Upper lobe of left lung (tissue), 6 donors: ENCODE data around the gene CELSR1. TPM values are rescaled to one million over a fixed set of nuclear protein-coding genes. Genes with fewer than 3 reads are reported as not detected.

Experiments
- ATAC-seq, 2 donors: fragments of 200-7000 bp; cut with Tn5 transposase; one replicate each; pipeline ENCODE4 v1.9.1; 2022; ENCODE audit warnings: mild to moderate bottlenecking in 2 of 2, moderate library complexity in 2 of 2; ENCODE audit not compliant: low FRiP score in 2 of 2
- DNase-seq, 2 donors: peaks; one replicate each; pipeline ENCODE4 v3.0.0-alpha.2; 2019 to 2020
- H3K27ac ChIP-seq, 4 donors: fragments of 200-600 bp; sonication (generic); one replicate each; pipeline ENCODE4 v1.5.1; 2016 to 2019
- H3K27me3 ChIP-seq, 4 donors: fragments of 200-600 bp; sonication (generic); one replicate each; pipeline ENCODE4 v1.5.1; 2017 to 2019
- H3K36me3 ChIP-seq, 4 donors: fragments of 200-600 bp; sonication (generic); one replicate each; pipeline ENCODE4 v1.5.1; 2016 to 2019
- H3K4me1 ChIP-seq, 4 donors: fragments of 200-600 bp; sonication (generic); one replicate each; pipeline ENCODE4 v1.5.1; 2018 to 2019
- H3K4me3 ChIP-seq, 4 donors: fragments of 200-600 bp; sonication (generic); one replicate each; pipeline ENCODE4 v1.5.1; 2017 to 2019; ENCODE audit warnings: mild to moderate bottlenecking in 2 of 4, moderate library complexity in 1 of 4
- H3K9me3 ChIP-seq, 4 donors: fragments of 200-600 bp; sonication (generic); one replicate each; pipeline ENCODE4 v1.5.1; 2018 to 2019
- CTCF ChIP-seq, 6 experiments: fragments of 450-650 bp in 4 of 6; fragments of 200-600 bp in 2 of 6; sonication (generic) in 2 of 6; IDR thresholded peaks; one replicate each; pipeline ENCODE4 v1.5.1; 2016 to 2019; ENCODE audit warnings: antibody characterized with exemption in 6 of 6
- EP300 ChIP-seq, 4 donors: sonication (generic); formaldehyde crosslinking; IDR thresholded peaks; one replicate each; pipeline ENCODE4 v1.5.1; 2017; ENCODE audit warnings: antibody characterized with exemption in 4 of 4, control low read depth in 2 of 4
- POLR2A ChIP-seq, 4 donors: fragments of 450-650 bp; IDR thresholded peaks; one replicate each; pipeline ENCODE4 v1.5.1; 2016 to 2017; ENCODE audit warnings: antibody characterized with exemption in 4 of 4, mild to moderate bottlenecking in 2 of 4
- POLR2AphosphoS5 ChIP-seq, 2 donors: sonication (generic); formaldehyde crosslinking; IDR thresholded peaks; one replicate each; pipeline ENCODE4 v1.5.1; 2017; ENCODE audit warnings: antibody characterized with exemption in 2 of 2
- WGBS, 2 donors: methylation state at CpG; one replicate each; pipeline ENCODE4 v1.1.5; 2017 to 2018; 5-methylcytosine and 5-hydroxymethylcytosine counted together
- total RNA-seq, 6 donors: library from RNA; depleted of rRNA in 4 of 6; stranded (reverse); fragments of >200 nt in 4 of 6; gene quantifications; one replicate each; pipeline versions ENCODE4 v1.1.0 to v1.2.1, GENCODE V29; 2016 to 2021
- donor health status: DM: no; HTN: no; CAD: no; lungs with moderate emphysema.
- donor health status: DM: no; HTN: yes; CAD: no; lungs with severe emphysema.

The CELSR1 gene
- total RNA-seq, 6 donors from 2014 or later: 45.1 to 145 (median 80.1) TPM

GRCh38 chr22:46585340-46586122 lies 48.1 kb upstream of the CELSR1 start:
- WGBS, 2 donors: 94% methylated on average over 15 to 16 of the region's 19 CpGs
- ATAC-seq (no peak), DNase-seq (no peak)
- no peaks in the 10 kb centered on the region for H3K9me3 ChIP-seq
- TF ChIP-seq CTCF (IDR thresholded peaks at IDR 0.05) (no peak), POLR2A (IDR thresholded peaks at IDR 0.05) (no peak), EP300 (IDR thresholded peaks at IDR 0.05) (no peak), POLR2AphosphoS5 (IDR thresholded peaks at IDR 0.05) (no peak)
- H3K27me3 ChIP-seq: no peaks in the 10 kb centered on the region
- no peak overlapping the region for H3K4me3 ChIP-seq
- no peak overlapping the region for H3K27ac ChIP-seq
- H3K36me3 ChIP-seq: no peaks in the 10 kb centered on the region
- H3K4me1 ChIP-seq: peaks cover 15 to 62% (median 52%) of the 10 kb centered on the region in 4 donors

- Histone ChIP-seq H3K27me3 (no peaks in the 10 kb centered on the region), H3K27ac (no peak overlapping the region), H3K36me3 (no peaks in the 10 kb centered on the region), H3K4me3 (no peak overlapping the region), H3K4me1 (peaks cover 24 to 69% (median 59%) of the 10 kb centered on the region in 4 donors), H3K9me3 (no peaks in the 10 kb centered on the region)
- ATAC-seq (no peak), DNase-seq (peak in 1 of 2 donors; percentile 69)
- 80% methylated on average over 39 to 42 of the region's 43 CpGs for whole genome bisulfite sequencing, 2 donors
- no peak for TF ChIP-seq POLR2A (IDR thresholded peaks at IDR 0.05)
- TF ChIP-seq EP300 (IDR thresholded peaks at IDR 0.05): no peak
- TF ChIP-seq POLR2AphosphoS5 (IDR thresholded peaks at IDR 0.05): no peak
- TF ChIP-seq CTCF (IDR thresholded peaks at IDR 0.05): no peak
Observed at GRCh38 chr22:46584081-46584921, 46.9 kb upstream of the CELSR1 start.

GRCh38 chr22:46583571-46583970 lies 46.2 kb upstream of the CELSR1 start:
- peaks cover 32 to 71% (median 61%) of the 10 kb centered on the region in 4 donors for H3K4me1 ChIP-seq
- WGBS, 2 donors: 89 to 91% methylated on average over 9 to 11 of the region's 11 CpGs
- no peaks in the 10 kb centered on the region for H3K36me3 ChIP-seq
- no peak for TF ChIP-seq CTCF (IDR thresholded peaks at IDR 0.05)
- TF ChIP-seq POLR2A (IDR thresholded peaks at IDR 0.05): no peak
- TF ChIP-seq EP300 (IDR thresholded peaks at IDR 0.05): no peak
- no peak for TF ChIP-seq POLR2AphosphoS5 (IDR thresholded peaks at IDR 0.05)
- ATAC-seq: no peak
- H3K27ac ChIP-seq: no peak overlapping the region
- DNase-seq: no peak
- H3K4me3 ChIP-seq: no peak overlapping the region
- H3K9me3 ChIP-seq: no peaks in the 10 kb centered on the region
- no peaks in the 10 kb centered on the region for H3K27me3 ChIP-seq

GRCh38 chr22:46582281-46582933 lies 45.0 kb upstream of the CELSR1 start:
- no peak overlapping the region for H3K4me3 ChIP-seq
- TF ChIP-seq EP300 (IDR thresholded peaks at IDR 0.05) (no peak), POLR2A (IDR thresholded peaks at IDR 0.05) (no peak), CTCF (IDR thresholded peaks at IDR 0.05) (no peak), POLR2AphosphoS5 (IDR thresholded peaks at IDR 0.05) (no peak)
- 72 to 78% methylated on average over 11 to 14 of the region's 14 CpGs for WGBS, 2 donors
- peak overlapping the region in 2 of 4 donors; percentile 28 to 56 for H3K27ac ChIP-seq
- DNase-seq (no peak), ATAC-seq (no peak)
- H3K36me3 ChIP-seq: no peaks in the 10 kb centered on the region
- H3K4me1 ChIP-seq: peaks cover 35 to 69% (median 61%) of the 10 kb centered on the region in 4 donors
- H3K27me3 ChIP-seq: no peaks in the 10 kb centered on the region
- H3K9me3 ChIP-seq: no peaks in the 10 kb centered on the region
